ENCODE results near the gene CUBN.

GRCh38 chr10:16845248-16845647, 284.4 kb downstream of the CUBN start:
- TF ChIP-seq, protein P1, sequence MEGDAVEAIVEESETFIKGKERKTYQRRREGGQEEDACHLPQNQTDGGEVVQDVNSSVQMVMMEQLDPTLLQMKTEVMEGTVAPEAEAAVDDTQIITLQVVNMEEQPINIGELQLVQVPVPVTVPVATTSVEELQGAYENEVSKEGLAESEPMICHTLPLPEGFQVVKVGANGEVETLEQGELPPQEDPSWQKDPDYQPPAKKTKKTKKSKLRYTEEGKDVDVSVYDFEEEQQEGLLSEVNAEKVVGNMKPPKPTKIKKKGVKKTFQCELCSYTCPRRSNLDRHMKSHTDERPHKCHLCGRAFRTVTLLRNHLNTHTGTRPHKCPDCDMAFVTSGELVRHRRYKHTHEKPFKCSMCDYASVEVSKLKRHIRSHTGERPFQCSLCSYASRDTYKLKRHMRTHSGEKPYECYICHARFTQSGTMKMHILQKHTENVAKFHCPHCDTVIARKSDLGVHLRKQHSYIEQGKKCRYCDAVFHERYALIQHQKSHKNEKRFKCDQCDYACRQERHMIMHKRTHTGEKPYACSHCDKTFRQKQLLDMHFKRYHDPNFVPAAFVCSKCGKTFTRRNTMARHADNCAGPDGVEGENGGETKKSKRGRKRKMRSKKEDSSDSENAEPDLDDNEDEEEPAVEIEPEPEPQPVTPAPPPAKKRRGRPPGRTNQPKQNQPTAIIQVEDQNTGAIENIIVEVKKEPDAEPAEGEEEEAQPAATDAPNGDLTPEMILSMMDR (IDR thresholded peaks at IDR 0.05): no peak
- no peak for TF ChIP-seq POLR2A (IDR thresholded peaks at IDR 0.05)
- no peak for TF ChIP-seq POLR2AphosphoS5 (IDR thresholded peaks at IDR 0.05)

Data from prostate gland (tissue), 2 donors.